ENCODE data around the gene MRGPRX3. TPM values are rescaled to one million over a fixed set of nuclear protein-coding genes. Genes with fewer than 3 reads are reported as not detected.

Gene MRGPRX3
- total and polyA plus RNA-seq, 2 donors = not detected

Small RNA genes within 50 kb of the gene (small RNA-seq; reads per million reads assigned to genes)
- gene HIGD1AP5 = not detected

Other genes with a start within 250 kb of the MRGPRX3 start
- gene SERGEF, start 119.5 kb upstream of the MRGPRX3 start, total RNA-seq = 14.1 TPM
- 45.3 TPM for gene SERGEF, start 119.5 kb upstream of the MRGPRX3 start, polyA plus RNA-seq
- 2.5 TPM for gene TPH1, start 86.3 kb upstream of the MRGPRX3 start, total RNA-seq
- 0.14 TPM for gene TPH1, start 86.3 kb upstream of the MRGPRX3 start, polyA plus RNA-seq
- 23.1 TPM for gene SAAL1, start 26.5 kb upstream of the MRGPRX3 start, total RNA-seq
- gene SAAL1, start 26.5 kb upstream of the MRGPRX3 start, polyA plus RNA-seq = 8.8 TPM
- not detected for gene MRGPRX4, start 40.3 kb downstream of the MRGPRX3 start, total RNA-seq
- gene MRGPRX4, start 40.3 kb downstream of the MRGPRX3 start, polyA plus RNA-seq = not detected
- not detected for gene SAA4, start 104.2 kb downstream of the MRGPRX3 start, total RNA-seq
- 0.54 TPM for gene SAA4, start 104.2 kb downstream of the MRGPRX3 start, polyA plus RNA-seq
- gene SAA2, start 116.1 kb downstream of the MRGPRX3 start, total RNA-seq = not detected
- gene SAA2, start 116.1 kb downstream of the MRGPRX3 start, polyA plus RNA-seq = 13.7 TPM
- not detected for gene SAA1, start 133.7 kb downstream of the MRGPRX3 start, total RNA-seq
- 44.4 TPM for gene SAA1, start 133.7 kb downstream of the MRGPRX3 start, polyA plus RNA-seq
- gene HPS5, start 189.6 kb downstream of the MRGPRX3 start, total RNA-seq = 55.3 TPM
- 8.4 TPM for gene HPS5, start 189.6 kb downstream of the MRGPRX3 start, polyA plus RNA-seq
- gene GTF2H1, start 190.0 kb downstream of the MRGPRX3 start, total RNA-seq = 119 TPM
- 31.9 TPM for gene GTF2H1, start 190.0 kb downstream of the MRGPRX3 start, polyA plus RNA-seq

Data from urinary bladder (tissue), 2 donors.